Measurements from ENCODE around the gene CAVIN1. TPM values are rescaled to one million over a fixed set of nuclear protein-coding genes. Genes with fewer than 3 reads are reported as not detected.

Gene CAVIN1
- total RNA-seq, 3 donors from 2014 or later = 288 to 554 (median 306) TPM

DNA sequence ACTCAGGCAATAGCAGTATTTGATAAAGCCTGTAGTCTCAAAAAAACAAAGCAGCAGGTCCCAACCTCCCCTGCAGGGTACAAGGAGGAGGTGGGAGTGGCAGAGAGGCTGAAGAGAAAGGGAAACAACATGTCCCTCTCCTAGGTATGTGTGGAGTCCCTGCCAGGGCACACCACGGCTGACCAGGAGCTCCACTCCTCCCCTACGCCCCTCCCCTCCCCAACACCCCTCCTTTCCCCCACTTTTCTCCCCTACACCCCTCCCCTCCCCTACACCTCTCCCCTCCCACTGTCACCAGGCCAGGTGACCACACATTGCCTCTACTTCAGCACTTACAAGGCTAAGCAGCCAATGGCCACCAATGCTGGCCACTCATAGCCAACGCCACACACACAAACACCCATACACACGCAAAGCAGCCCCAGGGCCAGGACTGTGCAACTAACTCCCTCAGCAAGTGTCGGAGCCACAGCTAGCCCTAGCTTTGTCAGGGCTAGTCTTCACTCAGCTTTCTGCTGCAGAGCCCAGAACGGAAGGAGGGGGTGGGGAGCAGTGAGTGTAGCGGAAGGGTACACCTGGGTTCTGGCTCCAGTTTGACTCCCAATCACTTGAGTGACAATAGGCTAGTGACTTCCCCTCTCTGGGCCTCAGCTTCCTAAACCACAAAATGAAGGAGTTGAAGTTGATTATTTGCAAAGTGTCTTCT is 8.2 kb downstream of the CAVIN1 start:
- no peaks in the 10 kb centered on the region for H3K36me3 ChIP-seq
- TF ChIP-seq POLR2A (IDR thresholded peaks at IDR 0.05) = no peak
- no peak for TF ChIP-seq POLR2AphosphoS5 (IDR thresholded peaks at IDR 0.05)
- TF ChIP-seq CTCF (IDR thresholded peaks at IDR 0.05) = no peak
- peak overlapping the region; percentile 76 to 88 for H3K27ac ChIP-seq
- H3K4me3 ChIP-seq = peak overlapping the region in 2 of 3 donors; percentile 27 to 50
- intact Hi-C loops (cut with DNase I; ENCODE audit: low total_unique reads) = no loop called here
- H3K27me3 ChIP-seq = no peaks in the 10 kb centered on the region
- peak in 1 of 2 donors; percentile 61 for DNase-seq (ENCODE audit: low spot score in 2 of 2)
- peaks cover 14 to 15% of the 10 kb centered on the region in 2 donors for H3K4me1 ChIP-seq
- H3K9me3 ChIP-seq = no peaks in the 10 kb centered on the region

GRCh38 chr17:42413464-42414040 is 9.5 kb downstream of the CAVIN1 start:
- Histone ChIP-seq H3K4me1 (peaks cover 14 to 15% of the 10 kb centered on the region in 2 donors), H3K36me3 (no peaks in the 10 kb centered on the region), H3K27ac (peak overlapping the region; percentile 76 to 88), H3K9me3 (no peaks in the 10 kb centered on the region), H3K4me3 (peak overlapping the region in 2 of 3 donors; percentile 27 to 50), H3K27me3 (no peaks in the 10 kb centered on the region)
- TF ChIP-seq POLR2AphosphoS5 (IDR thresholded peaks at IDR 0.05) (no peak), POLR2A (IDR thresholded peaks at IDR 0.05) (no peak), CTCF (IDR thresholded peaks at IDR 0.05) (no peak)
- DNase-seq (ENCODE audit: low spot score in 2 of 2) = no peak
- intact Hi-C loops (cut with DNase I; ENCODE audit: low total_unique reads) = no loop called here

DNA sequence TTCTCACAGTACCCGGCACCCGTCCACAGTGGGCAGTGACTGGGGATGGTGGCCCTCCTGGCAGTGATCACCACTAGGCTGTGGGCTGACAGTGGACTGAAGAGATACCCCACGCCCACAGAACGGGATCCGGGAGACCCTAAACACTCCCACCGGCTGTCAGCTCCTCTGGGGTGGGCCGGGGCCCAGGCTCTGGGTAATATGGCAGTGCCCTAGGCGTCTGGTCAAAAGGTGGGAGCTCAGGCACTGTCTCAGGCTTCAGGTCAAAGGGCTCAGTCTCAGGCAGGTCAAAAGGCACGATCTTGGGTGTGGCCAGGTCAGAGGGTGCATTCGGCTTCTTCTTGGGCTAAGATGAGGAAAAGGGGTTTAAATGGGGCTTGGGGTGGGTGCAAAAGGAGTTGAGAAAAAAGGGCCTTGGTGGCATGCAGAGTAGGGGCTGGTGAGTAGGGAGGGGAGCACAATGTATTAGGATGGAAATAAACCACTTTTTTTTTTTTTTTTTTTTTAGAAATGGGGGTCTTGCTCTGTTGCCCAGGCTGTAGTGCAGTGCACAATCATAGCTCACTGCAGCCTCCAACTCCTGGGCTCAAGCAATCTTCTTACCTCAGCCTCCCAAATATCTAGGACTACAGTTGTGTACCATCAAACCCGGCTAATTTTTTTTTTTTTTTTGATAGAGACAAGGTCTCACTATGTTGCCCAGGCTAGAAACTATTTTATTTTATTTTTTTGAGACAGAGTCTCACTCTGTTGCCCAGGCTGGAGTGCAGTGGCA is 11.0 kb downstream of the CAVIN1 start:
- Histone ChIP-seq H3K4me3 (peak overlapping the region in 2 of 3 donors; percentile 24 to 45), H3K27ac (peak overlapping the region; percentile 92 to 93), H3K9me3 (no peaks in the 10 kb centered on the region), H3K27me3 (no peaks in the 10 kb centered on the region), H3K36me3 (no peaks in the 10 kb centered on the region), H3K4me1 (peaks cover 9 to 29% of the 10 kb centered on the region in 2 donors)
- no peak for DNase-seq (ENCODE audit: low spot score in 2 of 2)
- intact Hi-C loops (cut with DNase I; ENCODE audit: low total_unique reads) = no loop called here
- TF ChIP-seq CTCF (IDR thresholded peaks at IDR 0.05) = no peak
- no peak for TF ChIP-seq POLR2AphosphoS5 (IDR thresholded peaks at IDR 0.05)
- no peak for TF ChIP-seq POLR2A (IDR thresholded peaks at IDR 0.05)

DNA sequence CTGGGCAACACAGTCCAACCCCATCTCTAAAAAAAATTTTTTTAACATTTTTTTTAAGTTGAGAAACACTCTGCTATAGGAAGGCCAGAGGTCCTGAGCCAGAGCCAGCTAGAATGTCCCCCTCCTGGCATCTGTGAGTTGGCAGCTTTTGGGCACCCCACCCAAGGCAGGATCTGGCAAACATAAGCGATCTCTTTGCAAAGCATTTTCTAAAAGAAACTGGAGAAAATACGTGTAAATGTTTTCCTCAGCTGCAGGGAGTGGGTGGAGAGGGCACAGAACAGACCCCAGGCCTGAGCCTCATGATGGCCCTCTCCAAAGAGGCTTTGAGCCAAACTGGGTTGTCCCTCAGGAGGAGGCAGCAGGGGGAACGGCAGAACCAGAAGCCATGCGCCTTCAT is 11.7 kb downstream of the CAVIN1 start:
- DNase-seq (ENCODE audit: low spot score in 2 of 2) = peak in 1 of 2 donors; percentile 77
- Histone ChIP-seq H3K27ac (peak overlapping the region; percentile 92 to 93), H3K36me3 (no peaks in the 10 kb centered on the region), H3K27me3 (no peaks in the 10 kb centered on the region), H3K9me3 (no peaks in the 10 kb centered on the region), H3K4me3 (peak overlapping the region in 2 of 3 donors; percentile 24 to 45), H3K4me1 (peaks cover 9 to 32% of the 10 kb centered on the region in 2 donors)
- intact Hi-C loops (cut with DNase I; ENCODE audit: low total_unique reads) = no loop called here
- no peak for TF ChIP-seq POLR2A (IDR thresholded peaks at IDR 0.05)
- TF ChIP-seq POLR2AphosphoS5 (IDR thresholded peaks at IDR 0.05) = peak in 1 of 3 donors; percentile 14
- TF ChIP-seq CTCF (IDR thresholded peaks at IDR 0.05) = no peak
